Right forelimb (tissue), 1 donor: ENCODE results near the gene TNFSF18.
"Not testable (repeated sequence)": the region's sequence is repeated elsewhere in the genome, so short reads cannot be mapped to it uniquely, and the experiment has no call there.

Experiments used
- DNase-seq: peaks from one replicate; pipeline ENCODE4 v3.0.0-alpha.2; 2018

TNFSF18 gene

GRCh38 chr1:173050865-173051264, at the start of gene TNFSF18:
TSS of gene TNFSF18 (minus strand) at chr1:173050941. CDS start at chr1:173050896, 45 bp downstream.
- DNase-seq = no peak

- DNase-seq = no peak
Measured at GRCh38 chr1:173099166-173099565, 48.4 kb upstream of the TNFSF18 start.

- no peak for DNase-seq
Measured at GRCh38 chr1:173098117-173098516, 47.4 kb upstream of the TNFSF18 start.

- no peak for DNase-seq
Measured at GRCh38 chr1:173097001-173097400, 46.3 kb upstream of the TNFSF18 start.

- DNase-seq = no peak
Measured at GRCh38 chr1:173095632-173096031, 44.9 kb upstream of the TNFSF18 start.

GRCh38 chr1:173094541-173094940, 43.8 kb upstream of the TNFSF18 start:
- DNase-seq = no peak

- no peak for DNase-seq
Measured at GRCh38 chr1:173093691-173094445, 43.1 kb upstream of the TNFSF18 start.

- DNase-seq = no peak
Measured at GRCh38 chr1:173084292-173084691, 33.6 kb upstream of the TNFSF18 start.

- DNase-seq = no peak
Measured at GRCh38 chr1:173082913-173083312, 32.2 kb upstream of the TNFSF18 start.

GRCh38 chr1:173074217-173074616, 23.5 kb upstream of the TNFSF18 start:
- not testable (repeated sequence) for DNase-seq

- no peak for DNase-seq
Measured at GRCh38 chr1:173064011-173064410, 13.3 kb upstream of the TNFSF18 start.

- DNase-seq = no peak
Measured at GRCh38 chr1:173063171-173063570, 12.4 kb upstream of the TNFSF18 start.

GRCh38 chr1:173062150-173062938, 11.6 kb upstream of the TNFSF18 start:
- no peak for DNase-seq

GRCh38 chr1:173058556-173058955, 7.8 kb upstream of the TNFSF18 start:
- DNase-seq = no peak

GRCh38 chr1:173057984-173058383, 7.2 kb upstream of the TNFSF18 start:
- no peak for DNase-seq

GRCh38 chr1:173056365-173056764, 5.6 kb upstream of the TNFSF18 start:
- no peak for DNase-seq

- no peak for DNase-seq
Measured at GRCh38 chr1:173052681-173053196, 2.0 kb upstream of the TNFSF18 start.

GRCh38 chr1:173049322-173049633, 1.5 kb downstream of the TNFSF18 start:
- no peak for DNase-seq

GRCh38 chr1:173048621-173049321, 2.0 kb downstream of the TNFSF18 start:
- DNase-seq = no peak

GRCh38 chr1:173044656-173045055, 6.1 kb downstream of the TNFSF18 start:
- DNase-seq = no peak

GRCh38 chr1:173043253-173043652, 7.5 kb downstream of the TNFSF18 start:
- no peak for DNase-seq

- DNase-seq = no peak
Measured at GRCh38 chr1:173042806-173043205, 7.9 kb downstream of the TNFSF18 start.

GRCh38 chr1:173039626-173040025, 11.1 kb downstream of the TNFSF18 start:
- DNase-seq = no peak
